IMR-90 (cell line): ENCODE measurements around the gene TFB1M. TPM values are rescaled to one million over a fixed set of nuclear protein-coding genes. Genes with fewer than 3 reads are reported as not detected.

ENCODE experiments used
- ATAC-seq: fragments of 200-7000 bp; cut with Tn5 transposase; 2 replicates; pipeline ENCODE4 v1.9.1; 2020; ENCODE audit warnings: low read depth, mild to moderate bottlenecking, moderate library complexity
- BruUV-seq: library from RNA; stranded (reverse); fragments of 400-500 nt; replicated peaks from 2 replicates; lab custom pipeline; 2021; lab: Mats Ljungman, UMichigan
- CTCF ChIA-PET: fragments of 300-600 bp; formaldehyde crosslinking; extraction: SDS; loops from one replicate; lab custom pipeline; 2021; ENCODE audit warnings: antibody characterized with exemption; lab: Yijun Ruan, JAX
- POLR2A ChIA-PET: fragments of 300-600 bp; sonication (Branson Sonifier 250); formaldehyde crosslinking; loops from one replicate; lab custom pipeline; 2022; ENCODE audit warnings: antibody characterized with exemption; ENCODE audit not compliant: unreplicated experiment; lab: Charles Lee
- DNase-seq: peaks from one replicate; pipeline ENCODE4 v3.0.0; 2013
- H2AFZ ChIP-seq: replicated peaks from 2 replicates; pipeline ENCODE3; 2013; ENCODE audit warnings: low read length, mild to moderate bottlenecking; ENCODE audit not compliant: poor library complexity
- H2AK5ac ChIP-seq: 2 replicates; pipeline ENCODE4 v1.6.1; 2013; ENCODE audit warnings: low read depth, low read length, inconsistent platforms
- H2AK9ac ChIP-seq: replicated peaks from 2 replicates; pipeline ENCODE3; 2013; ENCODE audit warnings: mild to moderate bottlenecking, low read depth, low read length, moderate library complexity; ENCODE audit not compliant: poor library complexity
- H2BK120ac ChIP-seq: 2 replicates; pipeline ENCODE4 v1.6.1; 2013; ENCODE audit warnings: low read depth, low read length, inconsistent platforms
- H2BK15ac ChIP-seq: 3 replicates; pipeline ENCODE4 v1.6.1; 2013; ENCODE audit warnings: low read depth, low read length, inconsistent platforms
- H2BK20ac ChIP-seq: 2 replicates; pipeline ENCODE4 v1.6.1; 2013; ENCODE audit warnings: low read depth, mild to moderate bottlenecking, inconsistent platforms, low read length, moderate library complexity
- H2BK5ac ChIP-seq: 2 replicates; pipeline ENCODE4 v1.6.1; 2013; ENCODE audit warnings: mild to moderate bottlenecking, low read depth, low read length, inconsistent platforms; ENCODE audit not compliant: poor library complexity, severe bottlenecking
- H3K14ac ChIP-seq: replicated peaks from 2 replicates; pipeline ENCODE4 v1.6.1; 2013; ENCODE audit warnings: low read depth, low read length, inconsistent platforms
- H3K18ac ChIP-seq: 2 replicates; pipeline ENCODE4 v1.6.1; 2013; ENCODE audit warnings: low read depth, low read length, control low read depth
- H3K23ac ChIP-seq: 2 replicates; pipeline ENCODE4 v1.6.1; 2013; ENCODE audit warnings: low read depth, low read length, inconsistent platforms
- H3K27ac ChIP-seq: 2 replicates; pipeline ENCODE4 v1.5.1; 2013; ENCODE audit warnings: mild to moderate bottlenecking, control low read depth, low read length; ENCODE audit not compliant: insufficient read depth
- H3K27me3 ChIP-seq: 2 replicates; pipeline ENCODE4 v1.6.1; 2013; ENCODE audit warnings: low read length; ENCODE audit not compliant: control insufficient read depth, insufficient read depth
- H3K36me3 ChIP-seq: 2 replicates; pipeline ENCODE4 v1.6.1; 2013; ENCODE audit warnings: low read length, mixed read lengths; ENCODE audit not compliant: control insufficient read depth, insufficient read depth
- H3K4ac ChIP-seq: 2 replicates; pipeline ENCODE4 v1.6.1; 2013; ENCODE audit warnings: low read depth, low read length, inconsistent platforms
- H3K4me1 ChIP-seq: 2 replicates; pipeline ENCODE4 v1.6.1; 2013; ENCODE audit warnings: low read length, mixed read lengths; ENCODE audit not compliant: control insufficient read depth, insufficient read depth
- H3K4me2 ChIP-seq: 2 replicates; pipeline ENCODE4 v1.6.1; 2013; ENCODE audit warnings: low read depth, mild to moderate bottlenecking, control low read depth, low read length, moderate library complexity
- H3K4me3 ChIP-seq: 2 replicates; pipeline ENCODE4 v1.5.1; 2013; ENCODE audit warnings: low read depth, mild to moderate bottlenecking, control low read depth, low read length, moderate library complexity; ENCODE audit not compliant: insufficient read depth
- H3K56ac ChIP-seq: 2 replicates; pipeline ENCODE4 v1.6.1; 2013; ENCODE audit warnings: low read length, inconsistent platforms; ENCODE audit not compliant: insufficient read depth; ENCODE audit errors: extremely low read depth
- H3K79me1 ChIP-seq, 2 experiments: 2 replicates each; pipeline ENCODE4 v1.6.1; 2013; ENCODE audit warnings: low read length in 2 of 2, inconsistent platforms in 1 of 2, low read depth in 1 of 2
- H3K9ac ChIP-seq: 2 replicates; pipeline ENCODE4 v1.6.1; 2013; ENCODE audit warnings: low read depth, low read length, control low read depth
- H3K9me1 ChIP-seq: 2 replicates; pipeline ENCODE4 v1.6.1; 2013; ENCODE audit warnings: low read length, inconsistent platforms; ENCODE audit not compliant: insufficient read depth
- H3K9me3 ChIP-seq: 2 replicates; pipeline ENCODE4 v1.6.1; 2013; ENCODE audit warnings: low read length; ENCODE audit not compliant: control insufficient read depth, insufficient read depth
- H4K20me1 ChIP-seq: 2 replicates; pipeline ENCODE4 v1.6.1; 2013; ENCODE audit warnings: low read length, inconsistent platforms; ENCODE audit not compliant: insufficient read depth
- H4K5ac ChIP-seq: 2 replicates; pipeline ENCODE4 v1.6.1; 2013; ENCODE audit warnings: mild to moderate bottlenecking, low read depth, low read length, control low read depth
- H4K8ac ChIP-seq, 2 experiments: 2 replicates each; pipeline ENCODE4 v1.6.1; 2013; ENCODE audit warnings: low read depth in 2 of 2, low read length in 2 of 2, control low read depth in 1 of 2, inconsistent platforms in 1 of 2
- H4K91ac ChIP-seq: 2 replicates; pipeline ENCODE4 v1.6.1; 2013; ENCODE audit warnings: low read depth, low read length, inconsistent platforms; ENCODE audit not compliant: insufficient read depth
- BHLHE40 ChIP-seq: fragments of 150-350 bp; IDR thresholded peaks from 2 replicates; pipeline ENCODE4 v1.6.1; 2016; ENCODE audit warnings: mild to moderate bottlenecking, low read depth, low read length
- CEBPB ChIP-seq: IDR thresholded peaks from 2 replicates; pipeline ENCODE4 v1.6.1; 2012; ENCODE audit warnings: low read depth, low read length, improper control_type of control experiment
- CHD1 ChIP-seq: IDR thresholded peaks from 2 replicates; pipeline ENCODE4 v1.6.1; 2012; ENCODE audit warnings: low read depth, low read length, improper control_type of control experiment
- MAFK ChIP-seq: IDR thresholded peaks from 2 replicates; pipeline ENCODE4 v1.6.1; 2012; ENCODE audit warnings: low read depth, low read length, improper control_type of control experiment
- MAZ ChIP-seq: IDR thresholded peaks from 2 replicates; pipeline ENCODE4 v1.6.1; 2012; ENCODE audit warnings: low read depth, mild to moderate bottlenecking, low read length, improper control_type of control experiment, moderate library complexity, borderline replicate concordance
- MXI1 ChIP-seq: IDR thresholded peaks from 2 replicates; pipeline ENCODE4 v1.6.1; 2012; ENCODE audit warnings: low read depth, mild to moderate bottlenecking, low read length, moderate library complexity, borderline replicate concordance
- NFE2L2 ChIP-seq: fragments of 150-350 bp; IDR thresholded peaks from 2 replicates; pipeline ENCODE4 v1.6.1; 2016; ENCODE audit warnings: low read depth, mild to moderate bottlenecking, low read length
- RCOR1 ChIP-seq: IDR thresholded peaks from 2 replicates; pipeline ENCODE4 v1.6.1; 2012; ENCODE audit warnings: mild to moderate bottlenecking, low read length, improper control_type of control experiment; ENCODE audit not compliant: insufficient replicate concordance
- RFX5 ChIP-seq: IDR thresholded peaks from 2 replicates; pipeline ENCODE4 v1.8.0; 2012; ENCODE audit warnings: low read depth, mild to moderate bottlenecking, low read length, moderate library complexity
- WGBS, 2 experiments: methylation state at CpG; one replicate each; pipeline versions ENCODE4 v1.1.5 to v1.1.7; 2013; ENCODE audit warnings: missing lambda C conversion rate in 2 of 2; ENCODE audit not compliant: insufficient read length in 1 of 2; ENCODE audit errors: extremely low coverage in 2 of 2; 5-methylcytosine and 5-hydroxymethylcytosine counted together
- dilution Hi-C: fragments of 300-500 bp; cut with HindIII; formaldehyde crosslinking; loops from one replicate; pipeline ENCODE4 v1.14.3; 2018; ENCODE audit warnings: low sequenced_read_pairs; ENCODE audit not compliant: unreplicated experiment
- in situ Hi-C: fragments of 300-500 bp; cut with MboI; formaldehyde crosslinking; loops from 3 replicates; pipeline ENCODE4 v1.14.3; 2019; ENCODE audit warnings: low sequenced_read_pairs, inconsistent platforms, mixed read lengths
- intact Hi-C: fragments of 100-400 bp; cut with micrococcal nuclease; formaldehyde crosslinking; loops from 2 replicates; pipeline ENCODE4 v1.10.0; 2022
- polyA plus RNA-seq, 3 experiments: library from polyadenylated mRNA; depleted of rRNA; stranded (reverse); fragments of >200 nt; gene quantifications; 2 replicates each; pipeline ENCODE4 v1.2.3, GENCODE V29; 2012; ENCODE audit warnings: low replicate concordance in 1 of 3
- total RNA-seq: library from RNA; depleted of rRNA; stranded (reverse); fragments of >200 nt; gene quantifications from 2 replicates; pipeline ENCODE4 v1.2.3, GENCODE V29; 2012
- TF ChIP-seq, protein P1 (sequence below): fragments of 150-350 bp; IDR thresholded peaks from 2 replicates; pipeline ENCODE4 v1.6.1; 2017; ENCODE audit warnings: mild to moderate bottlenecking, antibody characterized with exemption, low read length, low read depth
- TF ChIP-seq, protein P2 (sequence below): fragments of 150-350 bp; IDR thresholded peaks from 2 replicates; pipeline ENCODE4 v1.6.1; 2016; ENCODE audit warnings: low read depth, mild to moderate bottlenecking, low read length, moderate library complexity, borderline replicate concordance
- TF ChIP-seq, protein P3 (sequence below): conservative IDR thresholded peaks from 2 replicates; pipeline ENCODE4 v1.5.1; 2012; ENCODE audit warnings: mild to moderate bottlenecking, low read depth, low read length, improper control_type of control experiment

TFB1M gene
- total and polyA plus RNA-seq, 2 of the 4 experiments (the other 2 are of a cell fraction) = 18.1 to 22.4 TPM

DNA sequence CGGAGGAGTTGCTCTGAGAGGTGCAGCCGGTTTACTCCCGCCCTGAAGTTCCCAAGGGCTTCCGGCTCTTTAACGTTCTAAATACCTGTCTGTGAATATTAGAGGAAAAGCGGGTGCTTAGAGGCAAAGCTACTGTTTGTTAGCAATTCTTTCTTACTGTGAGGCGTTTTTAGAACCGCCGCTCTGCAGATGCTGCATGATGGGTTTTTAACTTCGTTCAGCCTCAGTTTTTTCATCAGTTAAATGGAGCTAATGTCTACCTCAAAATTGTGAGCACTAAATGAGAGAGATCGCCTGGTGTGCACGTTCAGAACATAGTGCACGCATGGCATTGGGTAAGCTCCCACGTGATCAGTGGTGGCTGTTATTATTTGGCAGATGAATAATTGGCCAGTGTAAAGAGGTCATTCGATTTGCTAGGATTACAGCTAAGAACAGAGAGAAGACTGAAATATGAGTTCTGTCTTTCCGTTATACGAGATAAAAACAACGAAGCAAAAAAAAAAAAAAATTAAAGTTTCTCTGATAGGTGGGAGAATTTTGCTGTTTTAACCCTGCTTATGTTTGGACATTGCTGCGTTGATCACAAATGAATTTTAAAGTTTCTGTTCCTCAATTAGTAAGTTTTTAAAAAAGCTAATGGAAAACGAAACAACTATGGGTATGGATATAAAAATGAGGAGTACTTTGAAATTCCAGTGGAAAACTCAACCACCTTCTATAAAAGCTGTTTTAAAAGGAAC is 660 bp upstream of the TFB1M start:
- H3K36me3 ChIP-seq = no peaks in the 10 kb centered on the region
- peak overlapping the region; percentile 81 for H2BK5ac ChIP-seq
- no peaks in the 10 kb centered on the region for H3K27me3 ChIP-seq
- H4K91ac ChIP-seq = peak overlapping the region; percentile 42
- no TSS peak for BruUV-seq
- peak overlapping the region; percentile 45 for H3K27ac ChIP-seq
- peak overlapping the region; percentile 63 to 87 for H4K8ac ChIP-seq
- H3K9me1 ChIP-seq = no peaks in the 10 kb centered on the region
- peak; percentile 79 for DNase-seq
- in situ Hi-C loops (no loop called here), intact Hi-C loops (loop anchor here (1.0 to 5.0 kb wide), 4 partner anchors 138 to 638 kb away; no protein-coding TSS in a partner anchor), dilution Hi-C loops (no loop called here)
- no peak overlapping the region for H2BK20ac ChIP-seq
- H3K23ac ChIP-seq = peak overlapping the region; percentile 11
- peak; percentile 33 for ATAC-seq
- peaks cover 10 to 19% of the 10 kb centered on the region in 2 experiments; a peak in 3 of 4 replicates for H3K79me1 ChIP-seq
- peak overlapping the region; percentile 38; the same call in 1 of the 2 replicates for H4K5ac ChIP-seq
- H3K4me1 ChIP-seq = peaks cover 4% of the 10 kb centered on the region
- H2AK9ac ChIP-seq = no peak overlapping the region
- ChIA-PET POLR2A (interaction anchor here (0.6 kb wide), 2 partner anchors 17 to 787 kb away, joined by 3 read pairs; no protein-coding TSS in a partner anchor), CTCF (interaction anchor here (0.6 to 0.9 kb wide), 4 partner anchors 12 to 1556 kb away, joined by 3 to 6 read pairs (median 4); no protein-coding TSS in a partner anchor)
- H2AK5ac ChIP-seq = 0 out of 2 replicates have a peak overlapping the region, but pooled peaks have one; percentile 59
- H2AFZ ChIP-seq = peak overlapping the region; percentile 73
- H3K9ac ChIP-seq = peak overlapping the region; percentile 70
- WGBS, 2 experiments = 0% methylated on average over 9 of the region's 20 CpGs; no CpG with 5 or more reads in 1 of the 2 experiments
- H4K20me1 ChIP-seq = no peaks in the 10 kb centered on the region
- peak overlapping the region; percentile 30; the same call in 1 of the 2 replicates for H3K18ac ChIP-seq
- peak overlapping the region; percentile 82 for H3K4me2 ChIP-seq
- H3K4me3 ChIP-seq = peak overlapping the region; percentile 84
- H2BK120ac ChIP-seq = peak overlapping the region; percentile 52
- no peak overlapping the region; the same call in 2 of the 3 replicates for H2BK15ac ChIP-seq
- peak overlapping the region; percentile 58 for H3K4ac ChIP-seq
- no peaks in the 10 kb centered on the region for H3K9me3 ChIP-seq
- peak overlapping the region; percentile 57 for H3K14ac ChIP-seq
- H3K56ac ChIP-seq = peak overlapping the region; percentile 59
- TF ChIP-seq, protein P1, sequence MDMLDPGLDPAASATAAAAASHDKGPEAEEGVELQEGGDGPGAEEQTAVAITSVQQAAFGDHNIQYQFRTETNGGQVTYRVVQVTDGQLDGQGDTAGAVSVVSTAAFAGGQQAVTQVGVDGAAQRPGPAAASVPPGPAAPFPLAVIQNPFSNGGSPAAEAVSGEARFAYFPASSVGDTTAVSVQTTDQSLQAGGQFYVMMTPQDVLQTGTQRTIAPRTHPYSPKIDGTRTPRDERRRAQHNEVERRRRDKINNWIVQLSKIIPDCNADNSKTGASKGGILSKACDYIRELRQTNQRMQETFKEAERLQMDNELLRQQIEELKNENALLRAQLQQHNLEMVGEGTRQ = peak; percentile 92
- TF ChIP-seq, protein P2, sequence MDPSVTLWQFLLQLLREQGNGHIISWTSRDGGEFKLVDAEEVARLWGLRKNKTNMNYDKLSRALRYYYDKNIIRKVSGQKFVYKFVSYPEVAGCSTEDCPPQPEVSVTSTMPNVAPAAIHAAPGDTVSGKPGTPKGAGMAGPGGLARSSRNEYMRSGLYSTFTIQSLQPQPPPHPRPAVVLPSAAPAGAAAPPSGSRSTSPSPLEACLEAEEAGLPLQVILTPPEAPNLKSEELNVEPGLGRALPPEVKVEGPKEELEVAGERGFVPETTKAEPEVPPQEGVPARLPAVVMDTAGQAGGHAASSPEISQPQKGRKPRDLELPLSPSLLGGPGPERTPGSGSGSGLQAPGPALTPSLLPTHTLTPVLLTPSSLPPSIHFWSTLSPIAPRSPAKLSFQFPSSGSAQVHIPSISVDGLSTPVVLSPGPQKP = no peak
- TF ChIP-seq CEBPB (peak; percentile 75; the same call in 1 of the 2 replicates), MAZ (no peak), NFE2L2 (no peak), RCOR1 (peak; percentile 96), BHLHE40 (peak; percentile 92), CHD1 (no peak), MAFK (no peak), RFX5 (no peak), MXI1 (peak; percentile 57; the same call in 1 of the 2 replicates)
- TF ChIP-seq, protein P3, sequence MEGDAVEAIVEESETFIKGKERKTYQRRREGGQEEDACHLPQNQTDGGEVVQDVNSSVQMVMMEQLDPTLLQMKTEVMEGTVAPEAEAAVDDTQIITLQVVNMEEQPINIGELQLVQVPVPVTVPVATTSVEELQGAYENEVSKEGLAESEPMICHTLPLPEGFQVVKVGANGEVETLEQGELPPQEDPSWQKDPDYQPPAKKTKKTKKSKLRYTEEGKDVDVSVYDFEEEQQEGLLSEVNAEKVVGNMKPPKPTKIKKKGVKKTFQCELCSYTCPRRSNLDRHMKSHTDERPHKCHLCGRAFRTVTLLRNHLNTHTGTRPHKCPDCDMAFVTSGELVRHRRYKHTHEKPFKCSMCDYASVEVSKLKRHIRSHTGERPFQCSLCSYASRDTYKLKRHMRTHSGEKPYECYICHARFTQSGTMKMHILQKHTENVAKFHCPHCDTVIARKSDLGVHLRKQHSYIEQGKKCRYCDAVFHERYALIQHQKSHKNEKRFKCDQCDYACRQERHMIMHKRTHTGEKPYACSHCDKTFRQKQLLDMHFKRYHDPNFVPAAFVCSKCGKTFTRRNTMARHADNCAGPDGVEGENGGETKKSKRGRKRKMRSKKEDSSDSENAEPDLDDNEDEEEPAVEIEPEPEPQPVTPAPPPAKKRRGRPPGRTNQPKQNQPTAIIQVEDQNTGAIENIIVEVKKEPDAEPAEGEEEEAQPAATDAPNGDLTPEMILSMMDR = no peak
